GM18517 (cell line): ENCODE results near the gene TPRX1.
"Not testable (repeated sequence)": the region's sequence is repeated elsewhere in the genome, so short reads cannot be mapped to it uniquely, and the experiment has no call there.

Source experiments
- ATAC-seq: cut with Tn5 transposase; IDR thresholded peaks from one replicate; pipeline ENCODE4 v1.9.1; 2021; ENCODE audit warnings: mild to moderate bottlenecking, moderate library complexity; ENCODE audit not compliant: unreplicated experiment

The TPRX1 gene

DNA sequence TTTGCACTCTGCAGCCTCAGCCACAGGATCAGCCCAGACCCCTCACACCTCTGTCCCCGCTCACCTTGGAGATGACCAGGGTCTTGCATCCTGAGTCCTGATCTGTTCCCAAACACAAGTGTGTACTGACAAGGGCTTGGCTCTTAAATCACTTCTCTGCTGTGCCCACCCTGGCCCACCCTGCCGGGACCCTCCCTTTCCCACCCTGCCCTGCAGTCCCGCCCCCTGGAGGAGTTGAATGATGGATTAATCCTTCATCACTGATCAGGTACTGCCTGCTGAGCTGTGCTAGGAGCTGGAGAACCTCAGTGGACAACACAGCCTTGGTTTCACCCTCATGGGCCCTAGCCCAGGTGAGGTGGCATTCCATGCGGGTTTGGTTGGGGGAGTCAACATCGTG, at the start of gene TPRX1:
Gene TPRX1, minus strand, starts transcription at position 101 of the 400 bp plus-strand sequence. Its CDS starts 12 bp downstream, at position 89.
- not testable (repeated sequence) for ATAC-seq

GRCh38 chr19:47853003-47853402, 48.7 kb upstream of the TPRX1 start:
- ATAC-seq: no peak

DNA sequence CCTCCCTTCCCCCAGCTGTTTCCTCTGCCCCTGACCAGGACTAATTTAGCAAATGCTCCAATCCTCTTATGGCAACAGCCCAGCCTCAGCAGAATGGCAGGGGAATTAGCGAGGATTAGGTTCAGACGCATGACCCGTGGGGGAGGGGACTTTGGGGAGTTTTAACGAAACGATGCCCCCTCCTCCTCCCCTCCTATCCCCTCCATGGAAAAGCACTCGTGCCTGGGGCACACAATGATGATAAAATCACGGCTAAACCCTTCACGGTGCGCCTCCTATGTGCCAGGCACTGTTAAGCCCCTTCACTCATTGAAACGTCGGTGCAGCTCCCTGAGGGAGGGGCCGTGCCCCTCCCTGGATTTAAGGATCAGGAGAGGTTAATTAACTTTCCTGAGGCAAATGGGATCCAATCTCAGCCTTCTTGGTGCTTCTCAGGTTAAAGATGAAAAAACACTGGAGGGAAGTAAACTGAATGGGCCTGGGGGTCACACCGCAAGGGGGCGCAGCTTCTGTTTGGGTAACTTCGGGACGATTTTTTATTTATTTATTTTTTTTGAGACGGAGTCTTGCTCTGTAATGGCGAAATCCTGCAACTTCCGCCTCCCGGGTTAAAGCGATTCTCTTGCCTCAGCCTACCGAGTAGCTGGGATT, 44.6 kb upstream of the TPRX1 start:
- ATAC-seq: no peak

DNA sequence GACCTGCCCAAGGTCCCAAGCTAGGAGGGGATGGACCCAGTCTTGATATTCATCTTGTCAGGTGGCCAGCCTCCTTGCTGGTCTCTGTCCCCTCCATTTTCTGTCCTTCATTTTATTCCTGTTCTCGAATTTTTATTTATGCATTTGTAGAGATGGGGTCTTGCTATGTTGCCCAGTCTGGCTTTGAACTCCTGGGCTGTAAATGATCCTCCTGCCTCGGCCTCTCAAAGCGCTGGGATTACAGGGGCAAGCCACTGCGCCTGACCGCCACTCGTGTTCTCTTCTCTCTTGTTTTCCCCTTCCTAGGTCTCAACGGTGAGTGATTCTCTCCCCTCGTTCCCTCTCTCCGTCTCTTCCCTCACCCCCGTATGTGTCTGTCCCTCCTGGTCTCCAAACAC, 44.1 kb upstream of the TPRX1 start:
- ATAC-seq: no peak

GRCh38 chr19:47842941-47843340, 38.6 kb upstream of the TPRX1 start:
- no peak for ATAC-seq

- ATAC-seq: no peak
Measured at GRCh38 chr19:47839913-47840312, 35.6 kb upstream of the TPRX1 start.

- no peak for ATAC-seq
Measured at GRCh38 chr19:47839411-47839810, 35.1 kb upstream of the TPRX1 start.

DNA sequence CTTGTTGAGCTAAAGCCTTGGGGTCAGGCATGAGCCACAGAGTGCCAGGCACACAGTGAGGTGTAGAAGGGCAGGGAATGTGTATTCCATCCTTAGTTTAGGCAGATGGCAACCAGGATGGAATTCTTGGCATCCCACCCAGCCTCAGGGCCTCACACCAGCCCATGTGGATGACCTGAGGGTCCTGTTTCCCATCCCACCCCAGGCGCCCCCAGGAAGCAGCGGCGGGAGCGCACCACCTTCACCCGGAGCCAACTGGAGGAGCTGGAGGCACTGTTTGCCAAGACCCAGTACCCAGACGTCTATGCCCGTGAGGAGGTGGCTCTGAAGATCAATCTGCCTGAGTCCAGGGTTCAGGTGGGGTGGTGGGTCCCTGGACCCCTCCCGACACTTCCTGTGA, 31.7 kb upstream of the TPRX1 start:
- ATAC-seq: no peak

DNA sequence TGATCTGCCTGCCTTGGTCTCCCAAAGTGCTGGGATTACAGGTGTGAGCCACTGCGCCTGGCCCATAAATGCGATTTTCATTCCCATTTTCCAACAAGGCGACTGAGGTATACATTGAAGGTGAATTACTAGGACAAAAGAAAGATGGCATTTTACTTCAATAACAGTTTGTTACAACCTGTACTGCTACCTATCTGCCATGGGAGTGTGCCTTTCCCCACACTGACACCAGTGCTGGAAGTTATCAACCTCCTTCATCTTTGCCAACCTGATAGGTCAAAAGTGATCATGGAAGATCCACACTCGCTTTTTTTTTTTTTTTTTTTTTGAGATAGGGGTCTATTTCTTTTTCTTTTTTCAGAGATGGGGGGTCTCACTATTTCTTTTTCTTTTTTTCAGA, 28.4 kb upstream of the TPRX1 start:
- ATAC-seq: no peak

- ATAC-seq: no peak
Measured at GRCh38 chr19:47826800-47827199, 22.4 kb upstream of the TPRX1 start.

DNA sequence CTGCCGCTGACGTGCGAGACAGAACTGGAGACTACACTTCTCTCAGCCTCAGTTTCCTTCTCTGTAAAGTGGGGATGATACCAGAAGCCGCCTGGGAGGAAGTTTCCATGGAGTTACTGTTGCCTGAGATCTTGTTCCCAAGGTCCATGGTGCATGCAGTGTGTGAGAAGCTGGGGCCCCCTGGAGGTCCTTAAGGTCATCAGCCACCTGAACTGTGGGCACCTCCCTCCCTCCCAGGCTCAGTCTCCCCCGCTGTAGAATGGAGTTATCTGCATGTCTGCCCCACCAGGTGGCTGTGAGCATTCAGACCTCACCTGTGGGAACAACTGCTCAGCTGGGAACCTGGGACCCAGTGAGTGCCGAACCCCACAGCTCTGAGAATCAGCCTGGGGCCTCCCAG, 20.0 kb upstream of the TPRX1 start:
- ATAC-seq: no peak

GRCh38 chr19:47821460-47822020, 17.2 kb upstream of the TPRX1 start, which contains the start of gene CRX:
TSS of gene CRX (plus strand) at chr19:47821937. CDS start at chr19:47834444, 12,507 bp downstream.
- ATAC-seq: no peak

DNA sequence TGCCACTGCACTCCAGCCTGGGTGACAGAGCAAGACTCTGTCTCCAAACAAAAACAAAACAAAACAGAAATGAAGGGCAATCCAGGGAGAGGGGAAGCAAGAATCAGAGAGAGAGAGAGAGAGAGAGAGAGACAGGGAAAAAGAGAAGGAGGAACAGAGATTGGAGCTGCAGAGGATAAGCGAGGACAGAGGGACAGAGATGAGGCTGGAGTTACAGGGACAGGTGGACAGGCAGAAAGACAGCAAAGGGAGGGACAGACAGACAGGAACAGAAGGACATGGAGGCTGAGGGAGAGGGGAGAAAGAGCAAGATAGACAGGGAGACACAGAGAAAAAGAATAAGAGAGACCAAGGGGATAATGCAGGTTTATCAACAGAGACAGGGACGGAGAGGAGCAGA, 16.1 kb upstream of the TPRX1 start:
- ATAC-seq: no peak

DNA sequence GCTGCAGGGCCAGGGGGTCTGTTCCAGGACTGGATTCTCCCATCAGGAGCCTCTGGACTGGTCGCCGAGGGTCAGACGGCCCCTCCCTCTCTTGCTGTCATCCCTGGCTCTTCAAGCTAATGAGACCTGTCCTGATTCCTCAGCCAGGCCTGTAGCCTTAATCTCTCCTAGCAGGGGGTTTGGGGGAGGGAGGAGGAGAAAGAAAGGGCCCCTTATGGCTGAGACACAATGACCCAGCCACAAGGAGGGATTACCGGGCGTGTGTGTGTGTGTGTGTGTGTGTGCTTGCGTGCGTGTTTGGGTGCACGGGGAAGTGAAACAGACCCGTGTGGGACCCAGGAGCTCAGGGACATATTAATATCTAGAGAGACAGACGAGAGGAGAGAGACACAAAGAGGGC, 15.5 kb upstream of the TPRX1 start:
- ATAC-seq: no peak

DNA sequence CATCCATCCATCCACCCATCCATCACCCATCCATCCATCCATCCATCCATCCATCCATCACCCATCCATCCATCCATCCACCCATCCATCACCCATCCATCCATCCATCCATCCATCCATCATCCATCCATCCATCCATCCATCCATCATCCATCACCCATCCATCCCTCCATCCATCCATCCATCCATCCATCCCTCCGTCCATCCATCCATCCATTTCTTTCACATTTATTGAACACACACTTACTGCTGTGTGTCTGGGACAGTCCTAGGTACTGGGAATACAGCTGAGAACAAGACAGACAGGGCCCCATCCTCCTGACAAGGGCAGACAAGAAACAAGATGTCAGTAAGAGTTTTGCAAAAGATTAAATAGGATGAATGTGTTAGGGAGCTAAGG, 13.9 kb upstream of the TPRX1 start:
- ATAC-seq: not testable (repeated sequence)

DNA sequence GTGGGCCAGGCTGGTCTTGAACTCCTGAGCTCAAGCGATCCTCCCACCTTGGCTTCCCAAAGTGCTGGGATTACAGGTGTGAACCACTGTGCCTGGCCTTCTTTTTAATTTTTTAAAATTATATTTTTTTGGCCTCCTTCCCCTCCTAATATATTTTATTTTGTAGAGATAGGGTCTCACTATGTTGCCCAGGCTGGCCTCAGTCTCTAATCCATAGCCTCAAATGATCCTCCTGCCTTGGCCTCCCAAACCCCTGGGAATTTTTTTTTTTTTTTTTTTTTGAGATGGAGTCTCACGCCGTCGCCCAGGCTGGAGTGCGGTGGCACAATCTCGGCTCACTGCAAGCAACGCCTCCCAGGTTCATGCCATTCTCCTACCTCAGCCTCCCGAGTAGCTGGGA, 11.9 kb upstream of the TPRX1 start:
- not testable (repeated sequence) for ATAC-seq

DNA sequence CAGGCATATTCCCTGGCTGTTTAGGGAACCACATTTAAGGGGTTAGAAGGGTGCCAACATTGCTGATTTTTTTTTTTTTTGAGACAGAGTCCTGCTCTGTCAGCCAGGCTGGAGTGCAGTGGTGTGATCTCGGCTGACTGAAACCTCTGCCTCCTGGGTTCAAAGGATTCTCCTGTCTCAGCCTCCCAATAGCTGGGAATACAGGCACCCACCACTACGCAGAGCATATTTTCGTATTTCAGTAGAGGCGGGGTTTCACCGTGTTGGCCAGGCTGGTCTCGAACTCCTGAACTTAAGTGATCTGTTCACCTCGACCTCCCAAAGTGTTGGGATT, 9.6 kb upstream of the TPRX1 start:
- no peak for ATAC-seq

GRCh38 chr19:47813304-47813994, 9.1 kb upstream of the TPRX1 start:
- ATAC-seq: no peak

DNA sequence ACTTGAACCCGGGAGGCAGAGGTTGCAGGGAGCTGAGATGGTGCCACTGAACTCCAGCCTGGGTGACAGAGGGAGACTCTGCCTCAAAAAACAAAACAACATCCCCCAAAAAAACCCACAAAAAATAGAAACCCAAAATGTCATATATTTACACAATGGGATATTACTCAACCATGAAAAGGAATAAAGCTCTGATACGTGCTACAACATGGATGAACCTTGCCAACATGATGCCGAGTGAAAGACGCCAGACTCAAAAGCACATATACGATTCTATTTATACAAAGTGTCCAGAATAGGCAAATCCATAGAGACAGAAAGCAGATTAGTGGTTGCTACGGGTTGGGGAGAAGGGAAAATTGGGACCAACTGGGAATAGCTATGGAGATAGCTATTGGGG, 2.1 kb upstream of the TPRX1 start:
- no peak for ATAC-seq

- no peak for ATAC-seq
Measured at GRCh38 chr19:47805313-47805712, 962 bp upstream of the TPRX1 start.

DNA sequence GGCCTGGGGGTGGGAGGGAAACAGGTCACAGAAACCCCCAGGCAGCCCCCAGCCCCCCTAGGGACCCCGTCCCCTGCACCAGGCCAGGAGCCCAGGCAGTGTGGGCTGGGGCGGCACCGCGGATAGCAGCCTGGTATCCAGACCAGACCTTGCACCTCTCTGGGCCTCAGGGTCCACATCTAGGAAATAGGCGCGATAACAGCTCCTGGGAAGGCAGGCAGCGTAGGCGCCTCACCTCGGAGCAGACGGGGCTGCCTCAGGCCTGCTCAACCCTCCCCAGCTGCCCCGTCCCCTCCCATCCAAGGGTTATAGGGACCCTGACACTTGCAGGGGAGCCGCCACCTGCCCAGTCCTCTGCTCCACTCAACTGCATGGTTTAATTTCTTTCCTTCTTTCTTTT, 680 bp downstream of the TPRX1 start:
- ATAC-seq: not testable (repeated sequence)

- not testable (repeated sequence) for ATAC-seq
Measured at GRCh38 chr19:47803148-47803547, 1.2 kb downstream of the TPRX1 start.
